Measurements from ENCODE around the gene GRIN2A. TPM values are rescaled to one million over a fixed set of nuclear protein-coding genes. Genes with fewer than 3 reads are reported as not detected.

Gene GRIN2A
- total RNA-seq, 4 donors from 2014 or later: 0.32 to 3.6 (median 2.0) TPM

GRCh38 chr16:10213748-10214147, 31.5 kb upstream of the GRIN2A start:
- Histone ChIP-seq H3K9me3 (no peaks in the 10 kb centered on the region), H3K4me1 (no peaks in the 10 kb centered on the region), H3K4me3 (no peak overlapping the region), H3K27me3 (peaks cover 0 to 31% (median 0%) of the 10 kb centered on the region in 4 donors), H3K36me3 (no peaks in the 10 kb centered on the region), H3K27ac (replicated peaks in 1 of 4) (no peak overlapping the region)
- 80% methylated on average over 4 of the region's 4 CpGs for WGBS
- DNase-seq (ENCODE audit: extremely low spot score): no peak
- intact Hi-C loops (cut with DNase I): no loop called here
- TF ChIP-seq EP300 (IDR thresholded peaks at IDR 0.05): no peak
- TF ChIP-seq POLR2A (IDR thresholded peaks at IDR 0.05; ENCODE audit: low read depth): no peak
- TF ChIP-seq POLR2AphosphoS5 (IDR thresholded peaks at IDR 0.05): no peak
- TF ChIP-seq, protein P1, sequence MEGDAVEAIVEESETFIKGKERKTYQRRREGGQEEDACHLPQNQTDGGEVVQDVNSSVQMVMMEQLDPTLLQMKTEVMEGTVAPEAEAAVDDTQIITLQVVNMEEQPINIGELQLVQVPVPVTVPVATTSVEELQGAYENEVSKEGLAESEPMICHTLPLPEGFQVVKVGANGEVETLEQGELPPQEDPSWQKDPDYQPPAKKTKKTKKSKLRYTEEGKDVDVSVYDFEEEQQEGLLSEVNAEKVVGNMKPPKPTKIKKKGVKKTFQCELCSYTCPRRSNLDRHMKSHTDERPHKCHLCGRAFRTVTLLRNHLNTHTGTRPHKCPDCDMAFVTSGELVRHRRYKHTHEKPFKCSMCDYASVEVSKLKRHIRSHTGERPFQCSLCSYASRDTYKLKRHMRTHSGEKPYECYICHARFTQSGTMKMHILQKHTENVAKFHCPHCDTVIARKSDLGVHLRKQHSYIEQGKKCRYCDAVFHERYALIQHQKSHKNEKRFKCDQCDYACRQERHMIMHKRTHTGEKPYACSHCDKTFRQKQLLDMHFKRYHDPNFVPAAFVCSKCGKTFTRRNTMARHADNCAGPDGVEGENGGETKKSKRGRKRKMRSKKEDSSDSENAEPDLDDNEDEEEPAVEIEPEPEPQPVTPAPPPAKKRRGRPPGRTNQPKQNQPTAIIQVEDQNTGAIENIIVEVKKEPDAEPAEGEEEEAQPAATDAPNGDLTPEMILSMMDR (IDR thresholded peaks at IDR 0.05): no peak

GRCh38 chr16:10210944-10211343, 28.7 kb upstream of the GRIN2A start:
- H3K9me3 ChIP-seq: no peaks in the 10 kb centered on the region
- WGBS: 63% methylated on average over 6 of the region's 6 CpGs

GRCh38 chr16:10206865-10207264, 24.6 kb upstream of the GRIN2A start:
- no peaks in the 10 kb centered on the region for H3K4me1 ChIP-seq
- H3K27me3 ChIP-seq: peaks cover 0 to 22% (median 0%) of the 10 kb centered on the region in 4 donors
- no peak for DNase-seq (ENCODE audit: extremely low spot score)
- peaks cover 0 to 7% (median 3%) of the 10 kb centered on the region in 4 donors for H3K9me3 ChIP-seq
- no peaks in the 10 kb centered on the region for H3K36me3 ChIP-seq
- H3K27ac ChIP-seq (replicated peaks in 1 of 4): no peak overlapping the region
- no peak for TF ChIP-seq EP300 (IDR thresholded peaks at IDR 0.05)
- WGBS: 65% methylated on average over 3 of the region's 3 CpGs
- intact Hi-C loops (cut with DNase I): no loop called here
- no peak overlapping the region for H3K4me3 ChIP-seq

More at GRCh38 chr16:10210944-10211343, 28.7 kb upstream of the GRIN2A start:
- no peak overlapping the region for H3K27ac ChIP-seq (replicated peaks in 1 of 4)
- peaks cover 0 to 13% (median 0%) of the 10 kb centered on the region in 4 donors for H3K27me3 ChIP-seq
- DNase-seq (ENCODE audit: extremely low spot score): no peak
- no peaks in the 10 kb centered on the region for H3K36me3 ChIP-seq
- no peak overlapping the region for H3K4me3 ChIP-seq
- no peaks in the 10 kb centered on the region for H3K4me1 ChIP-seq
- intact Hi-C loops (cut with DNase I): no loop called here
- no peak for TF ChIP-seq POLR2A (IDR thresholded peaks at IDR 0.05; ENCODE audit: low read depth)
- TF ChIP-seq EP300 (IDR thresholded peaks at IDR 0.05): no peak
- TF ChIP-seq, protein P1 (IDR thresholded peaks at IDR 0.05): no peak
- TF ChIP-seq POLR2AphosphoS5 (IDR thresholded peaks at IDR 0.05): no peak

GRCh38 chr16:10206215-10206614, 24.0 kb upstream of the GRIN2A start:
- Histone ChIP-seq H3K4me1 (no peaks in the 10 kb centered on the region), H3K36me3 (no peaks in the 10 kb centered on the region), H3K9me3 (peaks cover 0 to 7% (median 3%) of the 10 kb centered on the region in 4 donors), H3K27me3 (peaks cover 0 to 20% (median 0%) of the 10 kb centered on the region in 4 donors), H3K27ac (replicated peaks in 1 of 4) (no peak overlapping the region), H3K4me3 (no peak overlapping the region)
- intact Hi-C loops (cut with DNase I): no loop called here
- TF ChIP-seq POLR2AphosphoS5 (IDR thresholded peaks at IDR 0.05) (no peak), EP300 (IDR thresholded peaks at IDR 0.05) (no peak), POLR2A (IDR thresholded peaks at IDR 0.05; ENCODE audit: low read depth) (no peak)
- TF ChIP-seq, protein P1 (IDR thresholded peaks at IDR 0.05): no peak
- DNase-seq (ENCODE audit: extremely low spot score): no peak
- WGBS: 70% methylated on average over 1 of the region's 1 CpG

GRCh38 chr16:10205688-10206087, 23.5 kb upstream of the GRIN2A start:
- H3K27me3 ChIP-seq: peaks cover 0 to 15% (median 0%) of the 10 kb centered on the region in 4 donors
- no peaks in the 10 kb centered on the region for H3K4me1 ChIP-seq
- H3K27ac ChIP-seq (replicated peaks in 1 of 4): no peak overlapping the region
- H3K36me3 ChIP-seq: no peaks in the 10 kb centered on the region
- intact Hi-C loops (cut with DNase I): no loop called here
- no peak for TF ChIP-seq EP300 (IDR thresholded peaks at IDR 0.05)
- TF ChIP-seq POLR2A (IDR thresholded peaks at IDR 0.05; ENCODE audit: low read depth): no peak
- H3K4me3 ChIP-seq: no peak overlapping the region
- DNase-seq (ENCODE audit: extremely low spot score): no peak
- WGBS: 99% methylated on average over 7 of the region's 7 CpGs
- H3K9me3 ChIP-seq: peaks cover 0 to 7% (median 3%) of the 10 kb centered on the region in 4 donors

DNA sequence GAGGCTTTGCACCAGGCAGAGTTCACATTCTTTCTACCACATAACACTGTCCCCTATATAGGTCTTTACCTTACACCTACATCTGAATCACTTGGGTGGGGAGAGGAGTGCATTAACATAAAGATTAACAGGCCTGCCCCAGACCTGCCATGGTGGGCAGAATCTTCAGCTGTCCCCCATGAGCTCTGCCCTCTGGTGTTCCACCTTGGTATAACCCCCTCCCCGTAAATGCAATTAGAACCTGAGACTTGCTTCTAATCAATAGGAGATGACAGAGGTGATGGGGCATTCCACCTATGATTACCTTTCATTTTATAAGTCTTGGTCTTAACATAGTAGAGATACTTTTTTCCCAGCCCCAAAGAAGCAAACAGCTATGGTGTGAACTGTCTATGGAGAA, 20.4 kb upstream of the GRIN2A start:
- TF ChIP-seq, protein P1 (IDR thresholded peaks at IDR 0.05): no peak
- no peak for TF ChIP-seq POLR2A (IDR thresholded peaks at IDR 0.05; ENCODE audit: low read depth)
- no peak for TF ChIP-seq EP300 (IDR thresholded peaks at IDR 0.05)
- no peak for TF ChIP-seq POLR2AphosphoS5 (IDR thresholded peaks at IDR 0.05)
- H3K9me3 ChIP-seq: peaks cover 0 to 7% (median 3%) of the 10 kb centered on the region in 4 donors
- no peaks in the 10 kb centered on the region for H3K4me1 ChIP-seq
- H3K36me3 ChIP-seq: no peaks in the 10 kb centered on the region
- intact Hi-C loops (cut with DNase I): no loop called here
- DNase-seq (ENCODE audit: extremely low spot score): no peak
- no peak overlapping the region for H3K4me3 ChIP-seq
- 94% methylated on average over 1 of the region's 1 CpG for WGBS
- no peak overlapping the region for H3K27ac ChIP-seq (replicated peaks in 1 of 4)
- H3K27me3 ChIP-seq: peaks cover 0 to 9% (median 0%) of the 10 kb centered on the region in 4 donors
